ENCODE data around the gene FRMD4A.
"Not testable (repeated sequence)": the region's sequence is repeated elsewhere in the genome, so short reads cannot be mapped to it uniquely, and the experiment has no call there.

FRMD4A gene

DNA sequence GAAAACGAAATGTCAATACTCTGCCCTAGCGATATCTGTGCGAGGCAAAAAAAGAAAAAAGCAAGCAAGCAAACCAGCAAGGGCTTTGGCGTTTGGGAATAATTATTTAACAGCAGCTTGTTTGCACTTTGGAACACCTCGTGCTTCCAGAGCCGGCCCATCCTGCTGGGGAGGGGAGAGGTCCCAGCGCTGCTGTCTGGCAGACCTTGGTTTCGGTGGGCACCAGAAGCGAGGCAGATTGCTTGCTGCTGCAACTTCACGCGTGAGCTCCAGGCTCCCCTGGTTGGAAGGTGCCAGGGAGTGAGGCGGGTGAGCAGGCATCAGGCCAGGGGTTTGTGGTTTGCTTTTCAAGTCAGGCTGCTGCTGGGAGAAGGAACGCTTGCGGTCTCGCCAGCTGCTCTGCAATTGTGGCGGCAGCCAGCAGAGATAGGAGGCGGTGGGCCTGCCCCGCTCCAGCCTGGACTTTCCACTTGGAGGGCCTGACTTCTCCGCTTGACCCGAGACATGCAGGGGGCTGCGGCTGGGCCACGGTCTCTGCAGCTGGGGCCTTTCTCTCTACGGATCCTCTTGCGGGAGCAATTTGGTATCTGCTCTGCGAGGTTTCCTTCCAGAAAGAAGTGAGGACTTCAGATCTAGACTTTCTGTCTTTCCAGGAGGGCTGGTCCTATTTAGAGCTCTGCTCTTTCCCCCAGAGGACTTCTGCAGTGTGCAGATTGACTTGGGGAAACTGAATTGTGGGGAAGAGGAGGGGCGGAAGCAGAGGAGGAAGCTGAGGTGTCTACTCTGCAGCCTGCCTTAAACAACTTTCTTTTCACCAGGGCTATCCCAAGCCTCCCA lies 612.6 kb downstream of the FRMD4A start:
- TF ChIP-seq, protein P1, sequence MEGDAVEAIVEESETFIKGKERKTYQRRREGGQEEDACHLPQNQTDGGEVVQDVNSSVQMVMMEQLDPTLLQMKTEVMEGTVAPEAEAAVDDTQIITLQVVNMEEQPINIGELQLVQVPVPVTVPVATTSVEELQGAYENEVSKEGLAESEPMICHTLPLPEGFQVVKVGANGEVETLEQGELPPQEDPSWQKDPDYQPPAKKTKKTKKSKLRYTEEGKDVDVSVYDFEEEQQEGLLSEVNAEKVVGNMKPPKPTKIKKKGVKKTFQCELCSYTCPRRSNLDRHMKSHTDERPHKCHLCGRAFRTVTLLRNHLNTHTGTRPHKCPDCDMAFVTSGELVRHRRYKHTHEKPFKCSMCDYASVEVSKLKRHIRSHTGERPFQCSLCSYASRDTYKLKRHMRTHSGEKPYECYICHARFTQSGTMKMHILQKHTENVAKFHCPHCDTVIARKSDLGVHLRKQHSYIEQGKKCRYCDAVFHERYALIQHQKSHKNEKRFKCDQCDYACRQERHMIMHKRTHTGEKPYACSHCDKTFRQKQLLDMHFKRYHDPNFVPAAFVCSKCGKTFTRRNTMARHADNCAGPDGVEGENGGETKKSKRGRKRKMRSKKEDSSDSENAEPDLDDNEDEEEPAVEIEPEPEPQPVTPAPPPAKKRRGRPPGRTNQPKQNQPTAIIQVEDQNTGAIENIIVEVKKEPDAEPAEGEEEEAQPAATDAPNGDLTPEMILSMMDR (IDR thresholded peaks at IDR 0.05; ENCODE audit: insufficient read depth, missing control alignments): no peak
- FAIRE-seq (no peak), DNase-seq (ENCODE audit: insufficient read length, low spot score) (no peak)

- FAIRE-seq: no peak
- DNase-seq (ENCODE audit: insufficient read length, low spot score): no peak
- TF ChIP-seq, protein P1 (IDR thresholded peaks at IDR 0.05; ENCODE audit: insufficient read depth, missing control alignments): no peak
Observed at GRCh38 chr10:13717571-13717935, 613.2 kb downstream of the FRMD4A start.

- TF ChIP-seq, protein P1 (IDR thresholded peaks at IDR 0.05; ENCODE audit: insufficient read depth, missing control alignments): no peak
- FAIRE-seq: no peak
Observed at GRCh38 chr10:13716081-13717071, 614.3 kb downstream of the FRMD4A start.

DNA sequence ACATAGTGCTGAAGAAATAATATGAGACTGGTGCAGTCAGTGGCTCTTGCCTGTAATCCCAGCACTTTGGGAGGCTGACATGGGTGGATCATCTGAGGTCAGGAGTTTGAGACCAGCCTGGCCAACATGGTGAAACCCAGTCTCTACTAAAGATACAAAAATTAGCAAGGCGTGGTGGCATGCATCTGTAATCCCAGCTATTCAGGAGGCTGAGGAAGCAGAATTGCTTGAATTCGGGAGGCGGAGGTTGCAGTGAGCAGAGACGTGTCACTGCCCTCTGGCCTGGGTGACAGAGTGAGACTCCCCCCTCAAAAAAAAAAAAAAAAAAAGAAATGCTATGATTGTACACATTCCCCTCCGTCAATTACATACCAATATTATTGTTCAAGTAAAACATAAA lies 615.1 kb downstream of the FRMD4A start:
- not testable (repeated sequence) for FAIRE-seq; DNase-seq (ENCODE audit: insufficient read length, low spot score)

More at GRCh38 chr10:13716081-13717071, 614.3 kb downstream of the FRMD4A start:
- no peak for DNase-seq (ENCODE audit: insufficient read length, low spot score)

GRCh38 chr10:13715100-13715499 lies 615.6 kb downstream of the FRMD4A start:
- TF ChIP-seq, protein P1 (IDR thresholded peaks at IDR 0.05; ENCODE audit: insufficient read depth, missing control alignments): no peak
- DNase-seq (ENCODE audit: insufficient read length, low spot score): no peak

DNA sequence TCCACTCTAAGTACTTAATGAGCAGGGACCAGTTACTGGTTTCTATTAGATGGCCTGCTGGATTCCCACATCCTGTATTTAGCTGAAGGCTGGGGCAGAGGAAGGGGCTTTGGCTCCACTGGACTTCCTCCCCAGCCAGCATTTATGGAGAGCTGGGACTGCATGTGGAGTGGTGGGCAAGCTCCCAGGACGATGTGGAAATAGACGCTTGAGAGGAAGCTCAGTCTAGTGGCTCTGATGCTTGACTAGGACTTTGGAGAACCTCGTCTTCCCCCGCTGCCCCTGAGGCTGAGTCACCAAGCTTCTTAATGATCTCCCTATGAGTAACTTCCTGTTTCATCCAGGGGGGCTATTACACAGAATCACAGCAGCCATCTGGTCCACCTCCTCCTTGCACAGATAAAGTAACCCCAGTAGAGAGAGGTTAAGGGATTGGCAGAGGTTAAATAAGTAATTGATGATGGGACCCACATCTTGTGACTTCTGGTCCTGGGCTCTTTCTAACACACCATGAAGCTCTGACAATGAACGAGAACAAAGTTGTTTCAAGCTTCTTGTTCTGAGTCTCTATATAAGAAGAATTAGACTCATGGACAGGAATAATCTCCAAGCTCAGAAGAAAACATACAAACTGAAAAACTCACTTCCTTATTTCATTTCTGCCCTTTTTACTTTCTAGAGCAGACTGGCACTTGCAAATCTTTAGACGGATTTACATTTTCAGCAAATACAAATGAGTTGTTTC lies 617.7 kb downstream of the FRMD4A start:
- DNase-seq (ENCODE audit: insufficient read length, low spot score) (no peak), FAIRE-seq (no peak)
- TF ChIP-seq, protein P1 (IDR thresholded peaks at IDR 0.05; ENCODE audit: insufficient read depth, missing control alignments): no peak

More at GRCh38 chr10:13715100-13715499, 615.6 kb downstream of the FRMD4A start:
- FAIRE-seq: no peak

DNA sequence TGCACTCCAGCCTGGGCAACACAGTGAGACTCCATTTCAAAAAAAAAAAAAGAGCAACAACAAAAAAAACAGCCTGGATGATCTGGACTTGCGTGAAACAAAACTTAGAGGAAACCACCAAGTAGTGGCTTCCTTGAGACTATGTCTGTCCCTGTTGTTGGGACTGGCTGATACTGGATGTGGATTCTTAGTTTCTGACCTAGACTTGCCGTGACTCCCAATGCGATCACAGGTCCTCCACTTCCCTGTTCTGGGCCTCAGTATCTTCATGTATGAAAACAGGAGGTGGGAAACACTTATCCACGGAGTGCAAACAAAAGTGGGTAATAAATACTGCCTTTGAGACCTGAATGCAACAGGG lies 618.3 kb downstream of the FRMD4A start:
- no peak for FAIRE-seq
- DNase-seq (ENCODE audit: insufficient read length, low spot score): no peak
- TF ChIP-seq, protein P1 (IDR thresholded peaks at IDR 0.05; ENCODE audit: insufficient read depth, missing control alignments): no peak

Data from D721Med (cell line).